Vagina (tissue), 2 donors: ENCODE results near the gene UFC1. TPM values are rescaled to one million over a fixed set of nuclear protein-coding genes. Genes with fewer than 3 reads are reported as not detected.

Experiments
- DNase-seq, 2 donors: peaks; one replicate each; pipeline ENCODE4 v3.0.0-alpha.2; 2017; ENCODE audit errors: extremely low spot score in 2 of 2
- H3K27ac ChIP-seq: fragments of 200-600 bp; sonication (generic); one replicate; pipeline ENCODE4 v1.5.1; 2019
- H3K27me3 ChIP-seq: fragments of 200-600 bp; sonication (generic); one replicate; pipeline ENCODE4 v1.5.1; 2019
- H3K36me3 ChIP-seq, 2 donors: fragments of 200-600 bp; sonication (generic); one replicate each; pipeline ENCODE4 v1.5.1; 2017 to 2019
- H3K4me1 ChIP-seq: fragments of 200-600 bp; sonication (generic); one replicate; pipeline ENCODE4 v1.5.1; 2019
- H3K4me3 ChIP-seq, 2 donors: fragments of 200-600 bp; sonication (generic); 1 replicate in 1 of 2; 2 replicates in 1 of 2; pipeline ENCODE4 v1.5.1; 2016 to 2019
- H3K9me3 ChIP-seq: fragments of 200-600 bp; sonication (generic); one replicate; pipeline ENCODE4 v1.5.1; 2019
- POLR2A ChIP-seq, 2 donors: fragments of 450-650 bp; IDR thresholded peaks; one replicate each; pipeline ENCODE4 v1.6.1; 2017; ENCODE audit warnings: antibody characterized with exemption in 2 of 2, mild to moderate bottlenecking in 2 of 2, moderate library complexity in 2 of 2
- POLR2AphosphoS5 ChIP-seq, 2 donors: sonication (generic); formaldehyde crosslinking; IDR thresholded peaks; one replicate each; pipeline ENCODE4 v1.9.0; 2017; ENCODE audit warnings: antibody characterized with exemption in 2 of 2, mild to moderate bottlenecking in 2 of 2, low read depth in 1 of 2; ENCODE audit not compliant: insufficient read depth in 1 of 2
- intact Hi-C: fragments of 100-400 bp; cut with DNase I; formaldehyde crosslinking; loops from one replicate; pipeline ENCODE4 v1.15.1; 2023
- total RNA-seq: library from RNA; depleted of rRNA; stranded (reverse); fragments of >200 nt; gene quantifications from one replicate; pipeline ENCODE4 v1.2.3, GENCODE V29; 2016
- TF ChIP-seq, protein P1 (sequence below), 3 experiments: fragments of 450-650 bp in 2 of 3; fragments of 200-600 bp in 1 of 3; sonication (generic) in 1 of 3; IDR thresholded peaks; one replicate each; pipeline ENCODE4 v1.5.1; 2017 to 2019; ENCODE audit warnings: antibody characterized with exemption in 3 of 3, mild to moderate bottlenecking in 2 of 3, moderate library complexity in 2 of 3

UFC1 gene
- total RNA-seq, 1 donor from 2014 or later = 61.1 TPM

DNA sequence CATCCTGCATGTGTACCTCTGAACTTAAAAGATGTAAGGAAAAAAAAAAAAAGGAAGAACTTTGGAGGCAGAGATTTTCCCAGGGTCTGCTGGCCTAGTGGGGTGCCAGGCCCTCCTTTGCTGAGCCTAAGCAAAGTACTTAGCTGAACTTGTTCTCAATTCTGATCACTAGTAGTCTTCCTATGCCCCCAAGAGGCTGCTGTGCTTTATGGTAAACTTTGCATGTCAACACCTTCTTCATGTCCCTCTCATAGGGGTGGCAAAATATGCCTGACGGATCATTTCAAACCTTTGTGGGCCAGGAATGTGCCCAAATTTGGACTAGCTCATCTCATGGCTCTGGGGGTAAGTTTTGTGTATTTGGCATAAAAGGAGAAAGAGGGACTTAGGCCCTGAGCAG, 4.1 kb downstream of the UFC1 start:
- Histone ChIP-seq H3K36me3 (peaks cover 0 to 21% of the 10 kb centered on the region in 2 donors), H3K4me1 (peaks cover 53% of the 10 kb centered on the region), H3K27ac (peak overlapping the region; percentile 90), H3K27me3 (no peaks in the 10 kb centered on the region), H3K9me3 (no peaks in the 10 kb centered on the region), H3K4me3 (no peak overlapping the region)
- no peak for TF ChIP-seq POLR2AphosphoS5 (IDR thresholded peaks at IDR 0.05; ENCODE audit: insufficient read depth in 1 of 2, low read depth in 1 of 2)
- TF ChIP-seq, protein P1, sequence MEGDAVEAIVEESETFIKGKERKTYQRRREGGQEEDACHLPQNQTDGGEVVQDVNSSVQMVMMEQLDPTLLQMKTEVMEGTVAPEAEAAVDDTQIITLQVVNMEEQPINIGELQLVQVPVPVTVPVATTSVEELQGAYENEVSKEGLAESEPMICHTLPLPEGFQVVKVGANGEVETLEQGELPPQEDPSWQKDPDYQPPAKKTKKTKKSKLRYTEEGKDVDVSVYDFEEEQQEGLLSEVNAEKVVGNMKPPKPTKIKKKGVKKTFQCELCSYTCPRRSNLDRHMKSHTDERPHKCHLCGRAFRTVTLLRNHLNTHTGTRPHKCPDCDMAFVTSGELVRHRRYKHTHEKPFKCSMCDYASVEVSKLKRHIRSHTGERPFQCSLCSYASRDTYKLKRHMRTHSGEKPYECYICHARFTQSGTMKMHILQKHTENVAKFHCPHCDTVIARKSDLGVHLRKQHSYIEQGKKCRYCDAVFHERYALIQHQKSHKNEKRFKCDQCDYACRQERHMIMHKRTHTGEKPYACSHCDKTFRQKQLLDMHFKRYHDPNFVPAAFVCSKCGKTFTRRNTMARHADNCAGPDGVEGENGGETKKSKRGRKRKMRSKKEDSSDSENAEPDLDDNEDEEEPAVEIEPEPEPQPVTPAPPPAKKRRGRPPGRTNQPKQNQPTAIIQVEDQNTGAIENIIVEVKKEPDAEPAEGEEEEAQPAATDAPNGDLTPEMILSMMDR (IDR thresholded peaks at IDR 0.05) = no peak
- no peak for TF ChIP-seq POLR2A (IDR thresholded peaks at IDR 0.05)
- intact Hi-C loops = no loop called here
- DNase-seq = no peak

- H3K27ac ChIP-seq = peak overlapping the region; percentile 90
- peak overlapping the region; percentile 89 to 98 for H3K4me3 ChIP-seq
- H3K4me1 ChIP-seq = peaks cover 47% of the 10 kb centered on the region
- TF ChIP-seq, protein P1 (IDR thresholded peaks at IDR 0.05) = no peak
- TF ChIP-seq POLR2AphosphoS5 (IDR thresholded peaks at IDR 0.05; ENCODE audit: insufficient read depth in 1 of 2, low read depth in 1 of 2) (no peak), POLR2A (IDR thresholded peaks at IDR 0.05) (no peak)
- DNase-seq = no peak
- no peaks in the 10 kb centered on the region for H3K27me3 ChIP-seq
- peaks cover 0 to 23% of the 10 kb centered on the region in 2 donors for H3K36me3 ChIP-seq
- intact Hi-C loops = no loop called here
- no peaks in the 10 kb centered on the region for H3K9me3 ChIP-seq
Measured at GRCh38 chr1:161158316-161159010, 4.7 kb downstream of the UFC1 start.

GRCh38 chr1:161159087-161159912, 5.5 kb downstream of the UFC1 start, which contains the start of gene USP21:
TSS of gene USP21 (plus strand) at chr1:161159500. CDS start at chr1:161160641, 1,141 bp downstream.
- DNase-seq = peak in 1 of 2 donors; percentile 93
- Histone ChIP-seq H3K4me3 (peak within 1 kb of the TSS; percentile 89 to 98), H3K27ac (peak within 1 kb of the TSS; percentile 90), H3K36me3 (peaks cover 0 to 31% of the 10 kb centered on the region in 2 donors), H3K9me3 (no peaks in the 10 kb centered on the region), H3K4me1 (peaks cover 46% of the 10 kb centered on the region), H3K27me3 (no peaks in the 10 kb centered on the region)
- intact Hi-C loops = no loop called here
- TF ChIP-seq POLR2A (IDR thresholded peaks at IDR 0.05) = peak in 1 of 2 donors; percentile 49
- TF ChIP-seq, protein P1 (IDR thresholded peaks at IDR 0.05) = peak in 1 of 3 experiments; percentile 15
- TF ChIP-seq POLR2AphosphoS5 (IDR thresholded peaks at IDR 0.05; ENCODE audit: insufficient read depth in 1 of 2, low read depth in 1 of 2) = peak; percentile 85 to 91

DNA sequence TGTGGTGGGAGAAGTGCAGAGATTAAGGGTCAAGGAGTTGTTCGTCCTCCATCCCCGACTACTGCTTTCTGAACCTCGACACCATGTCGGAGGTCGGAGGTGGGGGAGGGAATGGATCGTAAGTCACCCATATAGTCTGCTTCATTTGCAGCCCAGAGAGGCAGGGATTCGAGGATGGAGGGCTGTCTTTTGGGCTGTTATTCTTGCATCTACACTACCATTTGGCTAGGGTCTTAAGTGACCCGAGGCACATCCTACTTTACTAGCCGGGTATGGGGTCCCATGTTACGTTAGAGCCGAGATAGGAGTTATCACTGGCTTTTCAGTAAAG, 6.1 kb downstream of the UFC1 start:
- intact Hi-C loops = no loop called here
- H3K9me3 ChIP-seq = no peaks in the 10 kb centered on the region
- peaks cover 43% of the 10 kb centered on the region for H3K4me1 ChIP-seq
- peaks cover 0 to 32% of the 10 kb centered on the region in 2 donors for H3K36me3 ChIP-seq
- peak overlapping the region; percentile 89 to 98 for H3K4me3 ChIP-seq
- peak overlapping the region; percentile 90 for H3K27ac ChIP-seq
- no peak for TF ChIP-seq POLR2AphosphoS5 (IDR thresholded peaks at IDR 0.05; ENCODE audit: insufficient read depth in 1 of 2, low read depth in 1 of 2)
- TF ChIP-seq, protein P1 (IDR thresholded peaks at IDR 0.05) = no peak
- TF ChIP-seq POLR2A (IDR thresholded peaks at IDR 0.05) = no peak
- H3K27me3 ChIP-seq = no peaks in the 10 kb centered on the region
- no peak for DNase-seq
